HEK293 (cell line): ENCODE data around the gene FCHO2.
"Not testable (repeated sequence)": the region's sequence is repeated elsewhere in the genome, so short reads cannot be mapped to it uniquely, and the experiment has no call there.

Source experiments
- RBAK ChIP-seq: fragments of 450-650 bp; formaldehyde crosslinking; IDR thresholded peaks from 2 replicates; pipeline ENCODE4 v1.5.1; 2016; ENCODE audit warnings: missing biosample characterization, missing genetic modification characterization
- REST ChIP-seq: fragments of 450-650 bp; formaldehyde crosslinking; IDR thresholded peaks from 2 replicates; pipeline ENCODE4 v1.5.1; 2016; ENCODE audit warnings: missing biosample characterization, missing genetic modification characterization
- TF ChIP-seq, protein P1 (sequence below): fragments of 450-650 bp; formaldehyde crosslinking; IDR thresholded peaks from 2 replicates; pipeline ENCODE4 v1.5.1; 2016; ENCODE audit warnings: missing biosample characterization, missing genetic modification characterization

- TF ChIP-seq, protein P1, sequence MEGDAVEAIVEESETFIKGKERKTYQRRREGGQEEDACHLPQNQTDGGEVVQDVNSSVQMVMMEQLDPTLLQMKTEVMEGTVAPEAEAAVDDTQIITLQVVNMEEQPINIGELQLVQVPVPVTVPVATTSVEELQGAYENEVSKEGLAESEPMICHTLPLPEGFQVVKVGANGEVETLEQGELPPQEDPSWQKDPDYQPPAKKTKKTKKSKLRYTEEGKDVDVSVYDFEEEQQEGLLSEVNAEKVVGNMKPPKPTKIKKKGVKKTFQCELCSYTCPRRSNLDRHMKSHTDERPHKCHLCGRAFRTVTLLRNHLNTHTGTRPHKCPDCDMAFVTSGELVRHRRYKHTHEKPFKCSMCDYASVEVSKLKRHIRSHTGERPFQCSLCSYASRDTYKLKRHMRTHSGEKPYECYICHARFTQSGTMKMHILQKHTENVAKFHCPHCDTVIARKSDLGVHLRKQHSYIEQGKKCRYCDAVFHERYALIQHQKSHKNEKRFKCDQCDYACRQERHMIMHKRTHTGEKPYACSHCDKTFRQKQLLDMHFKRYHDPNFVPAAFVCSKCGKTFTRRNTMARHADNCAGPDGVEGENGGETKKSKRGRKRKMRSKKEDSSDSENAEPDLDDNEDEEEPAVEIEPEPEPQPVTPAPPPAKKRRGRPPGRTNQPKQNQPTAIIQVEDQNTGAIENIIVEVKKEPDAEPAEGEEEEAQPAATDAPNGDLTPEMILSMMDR (tag by site-specific recombination): not testable (repeated sequence)
- TF ChIP-seq REST; RBAK (tag by site-specific recombination): not testable (repeated sequence)
Observed at GRCh38 chr5:72932686-72933085, 23.2 kb upstream of the FCHO2 start.
